Left ventricle myocardium inferior (tissue), 1 donor: ENCODE measurements around the gene ECT2. TPM values are rescaled to one million over a fixed set of nuclear protein-coding genes. Genes with fewer than 3 reads are reported as not detected.

Source experiments
- DNase-seq: peaks from one replicate; pipeline ENCODE4 v3.0.0-alpha.2; 2020
- H3K27ac ChIP-seq: fragments of 200-600 bp; replicated peaks from 2 replicates; pipeline ENCODE4 v1.8.0; 2021
- H3K27me3 ChIP-seq: fragments of 200-600 bp; 2 replicates; pipeline ENCODE4 v1.8.0; 2021; ENCODE audit warnings: low read depth
- H3K36me3 ChIP-seq: fragments of 200-600 bp; 2 replicates; pipeline ENCODE4 v1.8.0; 2021
- H3K4me1 ChIP-seq: fragments of 200-600 bp; 2 replicates; pipeline ENCODE4 v1.8.0; 2021
- H3K4me3 ChIP-seq: fragments of 200-600 bp; 2 replicates; pipeline ENCODE4 v1.8.0; 2021; ENCODE audit warnings: mild to moderate bottlenecking, moderate library complexity
- H3K9me3 ChIP-seq: fragments of 200-600 bp; replicated peaks from 2 replicates; pipeline ENCODE4 v1.8.0; 2021
- intact Hi-C: fragments of 100-400 bp; cut with micrococcal nuclease; formaldehyde crosslinking; loops from one replicate; pipeline ENCODE4 v1.11.0; 2022
- total RNA-seq: library from RNA; stranded (reverse); fragmentation: NEBNext Ultra II Directional; extraction: Animal tissue kit (Norgen Biotek cat#: 25700); gene quantifications from one replicate; pipeline ENCODE4 v1.2.1, GENCODE V29; 2021
- TF ChIP-seq, protein P1 (sequence below): fragments of 200-600 bp; IDR thresholded peaks from 2 replicates; pipeline ENCODE4 v1.8.0; 2021; ENCODE audit warnings: antibody characterized with exemption, mild to moderate bottlenecking, borderline replicate concordance
- donor health status: DM: no; HTN: yes; CAD: no; lungs with severe emphysema.

The ECT2 gene
- total RNA-seq, 1 donor from 2014 or later: 4.8 TPM

DNA sequence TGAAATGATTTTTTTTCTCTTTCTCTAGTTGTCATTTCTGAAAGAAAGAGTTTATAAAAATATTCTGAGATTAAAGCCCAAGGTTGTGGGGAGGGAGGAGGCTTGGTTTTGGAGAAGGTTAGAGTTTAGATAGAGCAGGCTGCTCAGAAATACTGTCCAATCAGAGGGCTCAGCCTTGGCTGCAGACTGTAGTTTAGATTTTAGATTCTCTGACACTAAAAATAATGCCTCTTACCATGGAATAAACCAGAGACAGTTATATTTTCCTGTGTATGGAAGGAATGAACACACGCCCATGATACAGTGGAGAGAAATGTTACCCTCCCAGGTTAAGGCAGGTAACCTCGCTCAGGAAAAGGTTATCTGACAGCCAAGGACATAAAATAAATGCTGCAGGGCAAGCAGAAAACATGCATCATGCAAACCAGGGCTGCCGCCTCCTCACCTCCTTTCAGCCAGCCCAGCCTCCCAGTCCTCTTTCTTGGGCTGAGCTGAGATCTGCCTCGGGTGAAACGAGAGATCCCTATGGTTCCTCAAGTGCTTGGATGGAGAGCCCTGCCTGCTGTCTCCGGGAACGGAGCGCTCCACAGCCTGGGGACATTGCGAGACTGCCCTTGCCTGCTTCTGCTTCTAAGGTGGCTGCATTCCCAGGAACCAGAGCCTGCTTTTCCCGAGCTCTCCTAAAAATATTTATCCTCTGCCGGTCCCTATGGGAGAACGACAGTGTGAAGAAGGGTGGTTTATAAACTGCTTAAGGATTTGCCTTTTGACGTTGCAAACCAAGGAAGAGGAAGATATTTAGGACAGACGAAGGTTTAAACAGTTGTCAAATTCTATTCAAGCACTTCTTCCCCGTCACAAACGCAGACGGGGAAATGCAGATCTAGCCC lies 40.5 kb upstream of the ECT2 start:
- TF ChIP-seq, protein P1, sequence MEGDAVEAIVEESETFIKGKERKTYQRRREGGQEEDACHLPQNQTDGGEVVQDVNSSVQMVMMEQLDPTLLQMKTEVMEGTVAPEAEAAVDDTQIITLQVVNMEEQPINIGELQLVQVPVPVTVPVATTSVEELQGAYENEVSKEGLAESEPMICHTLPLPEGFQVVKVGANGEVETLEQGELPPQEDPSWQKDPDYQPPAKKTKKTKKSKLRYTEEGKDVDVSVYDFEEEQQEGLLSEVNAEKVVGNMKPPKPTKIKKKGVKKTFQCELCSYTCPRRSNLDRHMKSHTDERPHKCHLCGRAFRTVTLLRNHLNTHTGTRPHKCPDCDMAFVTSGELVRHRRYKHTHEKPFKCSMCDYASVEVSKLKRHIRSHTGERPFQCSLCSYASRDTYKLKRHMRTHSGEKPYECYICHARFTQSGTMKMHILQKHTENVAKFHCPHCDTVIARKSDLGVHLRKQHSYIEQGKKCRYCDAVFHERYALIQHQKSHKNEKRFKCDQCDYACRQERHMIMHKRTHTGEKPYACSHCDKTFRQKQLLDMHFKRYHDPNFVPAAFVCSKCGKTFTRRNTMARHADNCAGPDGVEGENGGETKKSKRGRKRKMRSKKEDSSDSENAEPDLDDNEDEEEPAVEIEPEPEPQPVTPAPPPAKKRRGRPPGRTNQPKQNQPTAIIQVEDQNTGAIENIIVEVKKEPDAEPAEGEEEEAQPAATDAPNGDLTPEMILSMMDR: no peak

DNA sequence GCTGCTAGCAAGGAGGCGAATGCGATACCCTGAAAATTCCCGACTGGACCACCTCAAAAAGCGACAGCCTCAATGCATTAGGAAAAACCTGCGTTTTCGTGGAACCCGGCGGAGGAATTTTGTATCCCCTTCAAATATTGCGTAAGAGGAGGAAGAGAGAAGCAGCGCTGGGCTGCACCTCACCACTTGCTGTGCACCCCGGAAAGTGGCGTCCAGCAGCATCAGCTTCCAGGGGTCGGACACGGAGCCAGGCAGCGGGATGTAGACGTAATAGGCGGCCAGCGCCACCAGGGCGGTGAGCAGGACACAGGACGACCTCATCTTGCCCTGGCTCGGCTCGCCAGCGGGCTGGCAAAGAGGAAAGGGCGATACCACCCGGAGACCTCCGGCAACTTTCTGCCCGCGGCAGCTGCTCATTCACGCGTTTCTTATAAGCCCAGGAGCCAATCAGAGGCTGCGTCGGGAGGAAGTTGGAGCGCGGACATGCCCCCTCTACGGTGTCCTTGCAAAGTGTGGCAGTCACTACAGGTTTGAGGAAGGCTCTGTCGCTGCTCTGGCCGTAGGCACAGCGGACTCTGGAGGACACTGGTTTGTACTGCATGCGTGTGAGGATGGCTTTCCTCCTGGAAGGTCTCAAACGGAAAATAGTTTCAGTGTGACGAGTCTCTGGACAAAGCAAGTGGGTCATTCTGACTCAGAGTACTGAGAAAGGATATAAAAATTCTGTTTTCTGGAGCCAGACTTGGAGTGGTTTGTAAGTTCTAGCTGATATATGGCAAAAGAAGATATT lies 39.7 kb upstream of the ECT2 start, which contains the start of gene NCEH1:
Gene NCEH1, minus strand, starts transcription at position 404 of the 790 bp plus-strand sequence. Its CDS starts 83 bp downstream, at position 321.
- no peaks in the 10 kb centered on the region for H3K36me3 ChIP-seq
- H3K27me3 ChIP-seq: no peaks in the 10 kb centered on the region
- peak within 1 kb of the TSS; percentile 92 for H3K27ac ChIP-seq
- intact Hi-C loops: no loop called here
- peak; percentile 89 for DNase-seq
- H3K9me3 ChIP-seq: no peaks in the 10 kb centered on the region
- peaks cover 49% of the 10 kb centered on the region for H3K4me1 ChIP-seq
- TF ChIP-seq, protein P1: peak; percentile 93
- peak within 1 kb of the TSS; percentile 79 for H3K4me3 ChIP-seq

More for the DNA sequence above, 40.5 kb upstream of the ECT2 start:
- H3K36me3 ChIP-seq: no peaks in the 10 kb centered on the region
- no peaks in the 10 kb centered on the region for H3K9me3 ChIP-seq
- peak overlapping the region; percentile 79 for H3K4me3 ChIP-seq
- H3K4me1 ChIP-seq: peaks cover 56% of the 10 kb centered on the region
- intact Hi-C loops: no loop called here
- H3K27me3 ChIP-seq: no peaks in the 10 kb centered on the region
- H3K27ac ChIP-seq: peak overlapping the region; percentile 92
- DNase-seq: peak; percentile 42

DNA sequence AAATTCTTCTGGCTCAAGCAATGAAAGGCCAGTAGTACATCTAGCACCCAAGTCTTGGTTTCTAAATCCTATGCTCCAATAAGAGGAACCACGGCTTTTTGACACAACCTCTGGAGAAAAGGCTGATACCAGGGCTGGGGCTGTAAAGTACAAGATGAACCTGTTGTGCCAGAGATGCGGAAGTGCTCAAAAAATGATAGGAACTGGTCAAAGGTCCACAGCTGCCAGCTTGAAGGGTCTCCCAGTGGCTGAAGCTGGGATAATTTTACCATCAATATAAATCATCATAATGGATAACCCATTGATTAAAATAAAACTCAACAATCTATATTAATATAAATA lies 39.1 kb upstream of the ECT2 start:
- Histone ChIP-seq H3K27me3 (no peaks in the 10 kb centered on the region), H3K4me3 (peak overlapping the region; percentile 79), H3K9me3 (no peaks in the 10 kb centered on the region), H3K36me3 (no peaks in the 10 kb centered on the region), H3K4me1 (peaks cover 49% of the 10 kb centered on the region), H3K27ac (peak overlapping the region; percentile 92)
- no peak for DNase-seq
- TF ChIP-seq, protein P1: no peak
- intact Hi-C loops: no loop called here

DNA sequence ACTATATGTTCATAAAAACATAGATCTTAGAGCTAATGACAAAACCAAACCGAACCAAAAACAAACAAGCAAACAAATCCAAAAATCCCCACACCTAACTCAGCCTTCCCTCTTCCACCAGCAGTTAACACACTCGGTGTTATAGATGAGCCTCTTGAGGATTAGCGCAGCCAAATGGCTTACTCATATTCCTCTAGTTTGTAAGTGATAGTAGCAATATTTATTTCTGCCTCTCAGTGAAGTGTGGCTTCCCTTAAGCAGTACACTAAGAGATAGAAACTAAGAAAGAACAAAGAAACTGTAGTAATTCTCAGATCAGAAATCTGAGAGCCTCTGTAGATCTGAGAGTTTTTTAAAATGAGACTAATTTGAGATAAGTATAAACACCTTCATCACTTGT lies 37.2 kb upstream of the ECT2 start:
- no peaks in the 10 kb centered on the region for H3K36me3 ChIP-seq
- peaks cover 32% of the 10 kb centered on the region for H3K4me1 ChIP-seq
- intact Hi-C loops: no loop called here
- no peak overlapping the region for H3K27ac ChIP-seq
- TF ChIP-seq, protein P1: no peak
- no peaks in the 10 kb centered on the region for H3K9me3 ChIP-seq
- no peak overlapping the region for H3K4me3 ChIP-seq
- DNase-seq: no peak
- H3K27me3 ChIP-seq: no peaks in the 10 kb centered on the region

DNA sequence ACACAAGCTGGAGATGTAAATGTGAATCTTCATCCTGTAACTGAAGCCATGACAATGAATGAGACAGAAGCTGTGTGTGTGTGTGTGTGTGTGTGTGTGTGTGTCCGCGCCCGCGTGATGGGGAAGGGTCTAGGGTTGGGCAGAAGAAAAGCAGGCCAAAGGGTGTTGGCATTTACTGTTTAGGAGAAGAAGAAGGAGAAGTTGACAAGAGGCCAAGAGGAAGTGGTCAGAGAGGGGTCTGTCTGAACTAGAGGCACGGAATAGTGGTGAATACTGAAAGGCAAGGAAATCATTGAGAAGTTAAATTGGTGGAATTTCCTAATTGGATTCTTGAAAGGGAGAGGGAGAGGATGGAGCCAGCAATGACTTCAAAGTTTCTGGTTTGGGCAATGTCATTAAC lies 34.0 kb upstream of the ECT2 start:
- Histone ChIP-seq H3K36me3 (no peaks in the 10 kb centered on the region), H3K4me3 (no peak overlapping the region), H3K9me3 (peaks cover 15% of the 10 kb centered on the region), H3K27me3 (no peaks in the 10 kb centered on the region), H3K4me1 (peaks cover 6% of the 10 kb centered on the region), H3K27ac (no peak overlapping the region)
- intact Hi-C loops: no loop called here
- DNase-seq: no peak
- TF ChIP-seq, protein P1: no peak
